Karpas-422 (cell line): ENCODE results near the gene RAB11A. TPM values are rescaled to one million over a fixed set of nuclear protein-coding genes. Genes with fewer than 3 reads are reported as not detected.

ENCODE experiments used
- DNase-seq: peaks from one replicate; pipeline ENCODE4 v3.0.0-alpha.2; 2015
- H2AFZ ChIP-seq: fragments of 200-600 bp; sonication (generic); 2 replicates; pipeline ENCODE4 v1.6.1; 2014; ENCODE audit warnings: antibody characterized with exemption, low read length, mixed read lengths
- H3K27ac ChIP-seq: fragments of 200-600 bp; sonication (generic); 2 replicates; pipeline ENCODE4 v1.5.1; 2014; ENCODE audit warnings: mild to moderate bottlenecking, low read length, moderate library complexity
- H3K27me3 ChIP-seq: fragments of 200-600 bp; sonication (generic); 2 replicates; pipeline ENCODE4 v1.6.1; 2014; ENCODE audit warnings: low read length, mixed read lengths
- H3K36me3 ChIP-seq: fragments of 200-600 bp; sonication (generic); 2 replicates; pipeline ENCODE4 v1.6.1; 2014; ENCODE audit warnings: low read length, mixed read lengths; ENCODE audit not compliant: insufficient read depth
- H3K4me1 ChIP-seq: fragments of 200-600 bp; sonication (generic); 2 replicates; pipeline ENCODE4 v1.6.1; 2014; ENCODE audit warnings: mild to moderate bottlenecking, low read length, mixed read lengths
- H3K4me2 ChIP-seq: fragments of 200-600 bp; sonication (generic); 2 replicates; pipeline ENCODE4 v1.6.1; 2014; ENCODE audit warnings: low read length, low read depth, mild to moderate bottlenecking; ENCODE audit not compliant: poor library complexity, severe bottlenecking
- H3K4me3 ChIP-seq: fragments of 200-600 bp; sonication (generic); 2 replicates; pipeline ENCODE4 v1.5.1; 2014; ENCODE audit warnings: mild to moderate bottlenecking, antibody characterized with exemption, low read length, mixed read lengths
- H3K79me2 ChIP-seq: fragments of 200-600 bp; sonication (generic); 2 replicates; pipeline ENCODE4 v1.6.1; 2014; ENCODE audit warnings: mild to moderate bottlenecking, low read length, mixed read lengths
- H3K9ac ChIP-seq: fragments of 200-600 bp; sonication (generic); 2 replicates; pipeline ENCODE4 v1.6.0; 2014; ENCODE audit warnings: low read length
- H3K9me2 ChIP-seq: fragments of 200-600 bp; sonication (generic), shearing (Covaris generic); replicated peaks from 2 replicates; pipeline ENCODE4 v1.6.0; 2014; ENCODE audit warnings: mild to moderate bottlenecking, low read length, moderate library complexity; ENCODE audit not compliant: insufficient read depth
- H3K9me3 ChIP-seq: fragments of 300-700, 200-600 bp; sonication (generic); 2 replicates; pipeline ENCODE4 v1.6.1; 2014; ENCODE audit warnings: low read length, mixed read lengths
- H4K20me1 ChIP-seq: fragments of 200-600 bp; sonication (generic); 2 replicates; pipeline ENCODE4 v1.6.1; 2014; ENCODE audit warnings: mild to moderate bottlenecking, antibody characterized with exemption, low read length, low read depth; ENCODE audit not compliant: insufficient read depth
- total RNA-seq: library from RNA; depleted of rRNA; stranded (reverse); fragments of >200 nt; shearing (Covaris generic); gene quantifications from 2 replicates; pipeline ENCODE4 v1.2.3, GENCODE V29; 2014; ENCODE audit warnings: low replicate concordance

The RAB11A gene
- total RNA-seq, 1 experiment from 2014 or later = 230 TPM

DNA sequence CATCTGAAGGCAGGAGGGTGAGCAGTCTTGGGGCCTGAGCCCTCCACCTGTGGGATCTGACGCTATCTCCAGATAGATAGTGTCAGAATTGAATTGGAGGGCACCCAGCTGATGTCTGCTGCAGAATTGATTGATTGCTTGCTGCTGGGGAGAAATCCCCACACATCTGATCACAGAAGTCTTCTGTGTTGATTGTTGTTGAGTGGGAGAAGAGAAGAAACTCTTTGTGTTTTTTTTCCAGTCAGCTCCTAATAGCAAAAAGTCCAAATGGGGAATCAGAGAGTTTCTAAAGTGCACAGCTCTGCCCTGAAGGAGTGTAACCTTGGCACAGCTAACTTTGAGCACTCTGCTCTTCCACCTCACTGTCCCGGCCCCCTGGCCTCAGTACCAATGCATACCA lies 66.1 kb downstream of the RAB11A start:
- no peak overlapping the region for H3K4me2 ChIP-seq
- H3K36me3 ChIP-seq = no peaks in the 10 kb centered on the region
- no peaks in the 10 kb centered on the region for H3K9me2 ChIP-seq
- no peak overlapping the region for H2AFZ ChIP-seq
- H3K27me3 ChIP-seq = no peaks in the 10 kb centered on the region
- H3K9me3 ChIP-seq = no peaks in the 10 kb centered on the region
- no peak overlapping the region for H3K4me3 ChIP-seq
- no peaks in the 10 kb centered on the region for H4K20me1 ChIP-seq
- no peak overlapping the region for H3K27ac ChIP-seq
- no peak overlapping the region for H3K9ac ChIP-seq
- H3K79me2 ChIP-seq = no peaks in the 10 kb centered on the region
- peaks cover 3% of the 10 kb centered on the region for H3K4me1 ChIP-seq
- no peak for DNase-seq

DNA sequence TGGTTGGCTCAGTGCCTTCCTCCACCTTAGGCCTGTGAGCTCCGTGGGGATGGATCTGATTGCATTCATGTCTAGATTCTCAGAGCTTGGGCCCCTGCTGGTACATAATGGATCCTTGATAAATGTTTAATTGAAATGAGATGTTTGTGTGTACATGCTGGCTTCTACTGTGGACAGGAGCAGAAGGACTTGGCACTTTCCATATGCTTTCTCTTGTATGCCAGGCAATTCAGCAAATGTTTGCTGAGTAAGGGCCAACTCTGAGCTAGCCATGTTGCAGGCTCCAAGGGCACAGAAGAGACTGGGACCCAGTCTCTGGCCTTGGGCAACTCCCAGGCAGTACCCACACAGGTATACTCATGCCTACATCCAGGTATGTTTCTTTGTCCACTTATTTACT lies 67.0 kb downstream of the RAB11A start:
- Histone ChIP-seq H2AFZ (no peak overlapping the region), H3K4me3 (no peak overlapping the region), H3K27ac (no peak overlapping the region), H4K20me1 (no peaks in the 10 kb centered on the region), H3K9ac (no peak overlapping the region), H3K9me3 (no peaks in the 10 kb centered on the region), H3K4me1 (peaks cover 10% of the 10 kb centered on the region), H3K4me2 (no peak overlapping the region), H3K79me2 (no peaks in the 10 kb centered on the region), H3K9me2 (no peaks in the 10 kb centered on the region), H3K27me3 (no peaks in the 10 kb centered on the region), H3K36me3 (no peaks in the 10 kb centered on the region)
- no peak for DNase-seq

DNA sequence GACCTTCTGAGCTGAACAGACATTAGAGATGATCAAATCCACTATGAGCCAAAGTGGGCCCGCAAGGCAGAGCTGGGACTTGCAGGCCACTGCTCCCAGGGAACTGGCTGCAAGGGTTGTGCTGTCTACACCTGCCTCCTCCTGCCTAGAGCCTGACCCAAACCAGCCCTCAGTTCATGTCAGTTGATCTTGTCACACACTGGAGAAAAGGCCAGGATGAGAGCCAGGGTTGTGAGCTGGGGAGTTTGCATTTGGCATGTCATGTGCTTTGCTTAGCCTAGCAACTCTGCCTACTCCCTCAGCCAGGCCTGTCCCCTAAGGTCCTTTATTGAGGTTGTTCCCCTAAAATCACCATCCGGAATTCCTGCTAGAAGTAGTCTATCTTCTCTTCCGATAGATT lies 67.8 kb downstream of the RAB11A start:
- Histone ChIP-seq H3K9me3 (no peaks in the 10 kb centered on the region), H3K4me3 (no peak overlapping the region), H3K36me3 (no peaks in the 10 kb centered on the region), H4K20me1 (no peaks in the 10 kb centered on the region), H3K9ac (no peak overlapping the region), H3K4me1 (peaks cover 10% of the 10 kb centered on the region), H2AFZ (no peak overlapping the region), H3K27me3 (no peaks in the 10 kb centered on the region), H3K27ac (no peak overlapping the region), H3K9me2 (no peaks in the 10 kb centered on the region), H3K4me2 (no peak overlapping the region), H3K79me2 (no peaks in the 10 kb centered on the region)
- DNase-seq = no peak

DNA sequence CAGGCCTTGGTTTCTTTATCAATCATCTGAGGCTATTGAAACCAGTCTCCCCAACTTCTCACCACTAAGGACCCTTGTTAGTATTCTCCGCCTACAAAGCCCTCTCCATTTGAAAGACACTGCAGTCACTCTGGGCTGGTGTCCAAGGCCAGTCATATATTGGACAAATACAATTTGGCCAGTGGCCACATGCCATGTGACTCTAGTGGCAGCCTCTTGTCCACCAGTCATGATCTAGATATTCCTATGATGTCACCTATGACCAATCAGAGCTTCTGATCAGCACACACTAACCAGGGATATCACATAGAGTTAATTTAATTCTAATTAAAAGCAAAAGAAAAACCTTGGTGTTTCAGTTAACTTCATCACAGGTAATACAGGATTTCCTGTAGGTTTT lies 68.2 kb downstream of the RAB11A start:
- no peak overlapping the region for H3K4me2 ChIP-seq
- H3K4me3 ChIP-seq = no peak overlapping the region
- no peak overlapping the region for H2AFZ ChIP-seq
- H3K36me3 ChIP-seq = no peaks in the 10 kb centered on the region
- H3K27ac ChIP-seq = no peak overlapping the region
- H3K9me3 ChIP-seq = no peaks in the 10 kb centered on the region
- DNase-seq = no peak
- no peaks in the 10 kb centered on the region for H3K9me2 ChIP-seq
- no peaks in the 10 kb centered on the region for H3K27me3 ChIP-seq
- no peaks in the 10 kb centered on the region for H3K79me2 ChIP-seq
- H3K4me1 ChIP-seq = peaks cover 10% of the 10 kb centered on the region
- no peaks in the 10 kb centered on the region for H4K20me1 ChIP-seq
- no peak overlapping the region for H3K9ac ChIP-seq

DNA sequence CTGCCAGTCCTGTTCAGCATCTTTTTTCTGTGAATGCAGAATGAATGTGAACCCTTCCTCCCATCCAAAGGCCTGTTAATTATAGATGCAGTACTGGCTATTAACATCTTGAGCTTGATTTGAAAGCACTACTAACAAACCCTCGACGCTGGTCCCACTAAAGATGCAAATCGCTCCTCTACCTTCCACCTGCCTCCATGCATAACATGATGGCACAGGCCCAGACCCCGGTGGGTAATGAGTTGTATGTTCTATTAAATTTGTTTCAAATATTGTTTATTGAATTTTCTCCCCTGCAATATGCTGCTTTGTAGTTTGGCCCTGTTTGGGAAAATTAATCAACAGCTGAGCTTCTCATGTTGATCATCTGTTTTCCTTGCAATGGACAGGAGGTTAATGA lies 69.3 kb downstream of the RAB11A start:
- no peak for DNase-seq
- Histone ChIP-seq H3K4me2 (no peak overlapping the region), H3K9ac (no peak overlapping the region), H3K27me3 (no peaks in the 10 kb centered on the region), H2AFZ (no peak overlapping the region), H3K36me3 (no peaks in the 10 kb centered on the region), H4K20me1 (no peaks in the 10 kb centered on the region), H3K27ac (no peak overlapping the region), H3K9me3 (no peaks in the 10 kb centered on the region), H3K4me3 (no peak overlapping the region), H3K4me1 (peaks cover 10% of the 10 kb centered on the region), H3K79me2 (no peaks in the 10 kb centered on the region), H3K9me2 (no peaks in the 10 kb centered on the region)

DNA sequence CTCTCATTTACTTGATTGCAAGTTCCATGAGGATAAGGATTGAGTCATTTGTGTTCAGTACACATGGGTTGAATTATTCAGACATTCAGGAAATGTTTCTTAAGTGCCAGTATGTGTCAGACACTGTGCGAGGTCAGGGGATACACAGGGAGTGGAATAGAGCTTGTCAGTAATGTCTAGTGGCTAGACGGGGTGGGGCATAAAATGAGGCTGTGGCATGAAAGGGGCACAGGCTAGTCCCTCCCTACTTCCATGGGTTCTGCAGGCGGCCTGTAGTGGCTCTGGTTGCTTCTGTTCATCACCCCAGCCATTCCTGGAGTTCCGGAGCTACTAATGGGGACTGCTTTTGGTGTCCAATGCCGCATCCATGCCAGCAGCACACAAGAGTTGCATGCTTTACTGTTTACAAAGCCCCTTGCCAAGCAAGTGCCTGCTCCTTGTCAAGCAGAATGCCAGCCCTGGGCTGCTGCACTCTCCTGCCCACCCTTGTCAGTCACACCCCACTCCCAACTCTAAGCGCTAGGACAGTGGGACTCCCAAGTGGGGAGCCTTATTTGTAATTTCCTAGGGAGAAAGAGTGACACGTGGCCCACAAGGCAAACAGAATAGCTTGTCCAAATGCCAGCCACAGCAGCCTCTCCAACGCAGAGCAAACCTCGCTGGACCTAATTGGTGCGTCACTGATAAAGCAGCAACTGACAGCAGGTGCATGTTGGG lies 70.8 kb downstream of the RAB11A start:
- Histone ChIP-seq H3K9ac (no peak overlapping the region), H2AFZ (no peak overlapping the region), H3K27me3 (no peaks in the 10 kb centered on the region), H3K4me1 (peaks cover 10% of the 10 kb centered on the region), H4K20me1 (no peaks in the 10 kb centered on the region), H3K9me3 (no peaks in the 10 kb centered on the region), H3K4me3 (no peak overlapping the region), H3K4me2 (no peak overlapping the region), H3K27ac (no peak overlapping the region), H3K36me3 (no peaks in the 10 kb centered on the region), H3K79me2 (no peaks in the 10 kb centered on the region), H3K9me2 (no peaks in the 10 kb centered on the region)
- no peak for DNase-seq

DNA sequence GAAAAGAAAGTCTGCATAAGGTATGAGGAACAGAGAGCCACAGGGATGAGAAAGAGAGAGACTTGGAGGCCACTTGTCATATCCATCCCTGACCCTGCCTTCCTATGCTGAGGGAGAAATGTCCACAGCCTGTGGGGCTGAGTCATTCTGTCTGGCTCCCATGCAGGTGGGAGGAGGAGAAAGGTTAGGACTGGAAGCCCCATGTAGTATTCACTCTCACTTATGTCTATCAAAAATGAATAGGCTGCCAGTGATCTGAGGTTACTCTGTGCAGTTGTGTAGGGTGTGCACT lies 71.3 kb downstream of the RAB11A start:
- Histone ChIP-seq H2AFZ (no peak overlapping the region), H3K9me3 (no peaks in the 10 kb centered on the region), H3K9me2 (no peaks in the 10 kb centered on the region), H3K27me3 (no peaks in the 10 kb centered on the region), H3K4me2 (no peak overlapping the region), H3K4me3 (no peak overlapping the region), H3K4me1 (peaks cover 10% of the 10 kb centered on the region), H4K20me1 (no peaks in the 10 kb centered on the region), H3K36me3 (no peaks in the 10 kb centered on the region), H3K9ac (no peak overlapping the region), H3K27ac (no peak overlapping the region), H3K79me2 (no peaks in the 10 kb centered on the region)
- DNase-seq = no peak
